Measurements from ENCODE around the gene SKAP2. TPM values are rescaled to one million over a fixed set of nuclear protein-coding genes. Genes with fewer than 3 reads are reported as not detected.
A peak's percentile ranks its signal among the peaks of the same experiment; 100 is the strongest.

Gene SKAP2
- total RNA-seq, 1 experiment from 2014 or later: 30.7 TPM

GRCh38 chr7:26858735-26859134 lies 5.7 kb downstream of the SKAP2 start:
- no TSS peak for BruUV-seq (replicated peaks)
- ATAC-seq (no peak), DNase-seq (ENCODE audit: low read depth, low spot score) (no peak)
- ChIA-PET RAD21 (ENCODE audit: low non-redundant PET in 1 of 2, low total read pairs in 2 of 2, uncharacterized antibody in 2 of 2, unreplicated experiment in 2 of 2) (no interaction called here), CTCF (no interaction called here), POLR2A (no interaction called here)
- no peak overlapping the region for H2AFZ ChIP-seq (ENCODE audit: low read depth, low read length, poor library complexity, severe bottlenecking)
- no peak for TF ChIP-seq CTCF (IDR thresholded peaks at IDR 0.05 in 2 of 3, conservative IDR thresholded peaks at IDR 0.05 in 1 of 3; ENCODE audit: borderline replicate concordance in 1 of 3, insufficient read depth in 1 of 3, low read depth in 2 of 3, low read length in 2 of 3)
- no peak for TF ChIP-seq SP1 (IDR thresholded peaks at IDR 0.05; ENCODE audit: low read depth)
- no peak for TF ChIP-seq POLR2A (IDR thresholded peaks at IDR 0.05; ENCODE audit: borderline replicate concordance, extremely low read depth, insufficient read depth, insufficient read length)
- no peak for TF ChIP-seq JUND (IDR thresholded peaks at IDR 0.05)
- TF ChIP-seq ELF1 (IDR thresholded peaks at IDR 0.05; ENCODE audit: borderline replicate concordance, low read depth): no peak
- no peak for TF ChIP-seq TCF7L2 (IDR thresholded peaks at IDR 0.05; ENCODE audit: borderline replicate concordance, extremely low read depth, insufficient read depth, insufficient read length)
- TF ChIP-seq ZBTB33 (IDR thresholded peaks at IDR 0.05; ENCODE audit: extremely low read depth, insufficient replicate concordance, low read length): no peak
- TF ChIP-seq MAX (IDR thresholded peaks at IDR 0.05): no peak
- TF ChIP-seq FOSL1 (IDR thresholded peaks at IDR 0.05; ENCODE audit: low read depth): no peak
- TF ChIP-seq CEBPB (IDR thresholded peaks at IDR 0.05; ENCODE audit: low read depth): no peak
- no peak for TF ChIP-seq EZH2 (IDR thresholded peaks at IDR 0.05)
- TF ChIP-seq ZFX (IDR thresholded peaks at IDR 0.05): no peak
- H3K4me3 ChIP-seq (replicated peaks in 1 of 2; ENCODE audit: low read depth in 1 of 2, low read length in 2 of 2): no peak overlapping the region
- H4K20me1 ChIP-seq (ENCODE audit: insufficient read depth): no peaks in the 10 kb centered on the region
- H3K4me1 ChIP-seq (ENCODE audit: control insufficient read depth in 1 of 2, insufficient read depth in 2 of 2, low read length in 2 of 2): peaks cover 0 to 44% of the 10 kb centered on the region in 2 experiments; a peak in 3 of 4 replicates
- peak overlapping the region; percentile 7; the same call in 1 of the 2 replicates for H3K4me2 ChIP-seq (ENCODE audit: low read length)
- H3K27ac ChIP-seq (ENCODE audit: low read depth, low read length): no peak overlapping the region
- H3K27me3 ChIP-seq (ENCODE audit: insufficient read depth, low read length): no peaks in the 10 kb centered on the region
- no peaks in the 10 kb centered on the region for H3K36me3 ChIP-seq (ENCODE audit: control insufficient read depth in 1 of 2, insufficient read depth in 2 of 2, low read length in 2 of 2)
- peaks cover 12% of the 10 kb centered on the region; the same call in 1 of the 2 replicates for H3K79me2 ChIP-seq (ENCODE audit: insufficient read depth, low read length)
- intact Hi-C loops (cut with micrococcal nuclease): no loop called here
- H3K9me2 ChIP-seq (ENCODE audit: insufficient read depth): no peaks in the 10 kb centered on the region
- no peaks in the 10 kb centered on the region for H3K9me3 ChIP-seq (ENCODE audit: control insufficient read depth in 1 of 2, insufficient read depth in 1 of 2, low read depth in 1 of 2, low read length in 2 of 2)
- H3K9ac ChIP-seq (ENCODE audit: low read length): no peak overlapping the region
